SK-N-SH (cell line): Measurements from ENCODE around the gene MAP3K5. TPM values are rescaled to one million over a fixed set of nuclear protein-coding genes. Genes with fewer than 3 reads are reported as not detected.

Experiments used
- CTCF ChIA-PET: fragments of 300-600, 350-600 bp; formaldehyde crosslinking; extraction: SDS; loops from one replicate; lab custom pipeline; 2021; lab: Yijun Ruan, JAX
- POLR2A ChIA-PET: fragments of 350-600 bp; sonication (Branson Sonifier 250); formaldehyde crosslinking; extraction: SDS; loops from one replicate; lab custom pipeline; 2020; ENCODE audit warnings: antibody characterized with exemption, inconsistent platforms; lab: Yijun Ruan, JAX
- DNase-seq: peaks from one replicate; pipeline ENCODE4 v3.0.0; 2012
- H2AFZ ChIP-seq: fragments of 200-600 bp; sonication (generic); 2 replicates; pipeline ENCODE4 v1.8.1; 2016; ENCODE audit warnings: antibody characterized with exemption, mild to moderate bottlenecking, low read depth
- H3F3A ChIP-seq: fragments of 200-600 bp; sonication (generic); replicated peaks from 2 replicates; pipeline ENCODE3; 2016; ENCODE audit warnings: antibody characterized with exemption, mild to moderate bottlenecking; ENCODE audit not compliant: insufficient read depth
- H3K27ac ChIP-seq, 2 experiments: fragments of 200-500 bp in 1 of 2; fragments of 200-600 bp in 1 of 2; sonication (Bioruptor generic) in 1 of 2; sonication (generic), shearing (Covaris generic) in 1 of 2; 2 replicates each; pipeline versions ENCODE4 v1.5.1 to v1.6.1; 2014 to 2016; ENCODE audit warnings: low read depth in 2 of 2, inconsistent platforms in 1 of 2, low read length in 1 of 2, mild to moderate bottlenecking in 1 of 2, mixed read lengths in 1 of 2
- H3K27me3 ChIP-seq: fragments of 200-600 bp; sonication (generic), shearing (Covaris generic); 2 replicates; pipeline ENCODE4 v1.6.1; 2016; ENCODE audit warnings: mixed run types; ENCODE audit not compliant: insufficient read depth
- H3K36me3 ChIP-seq, 2 experiments: fragments of 200-500 bp in 1 of 2; fragments of 200-600 bp in 1 of 2; sonication (Bioruptor generic) in 1 of 2; sonication (generic) in 1 of 2; replicated peaks in 1 of 2; 2 replicates each; pipeline versions ENCODE3 to v1.5.1; 2014 to 2016; ENCODE audit warnings: low read length in 1 of 2, mild to moderate bottlenecking in 1 of 2; ENCODE audit not compliant: insufficient read depth in 2 of 2, control insufficient read depth in 1 of 2
- H3K4me1 ChIP-seq, 2 experiments: fragments of 200-500 bp in 1 of 2; fragments of 200-600 bp in 1 of 2; sonication (Bioruptor generic) in 1 of 2; sonication (generic), shearing (Covaris generic) in 1 of 2; 2 replicates each; pipeline versions ENCODE4 v1.5.1 to v1.6.1; 2014 to 2016; ENCODE audit warnings: low read depth in 1 of 2, low read length in 1 of 2, mixed run types in 1 of 2; ENCODE audit not compliant: insufficient read depth in 2 of 2, control insufficient read depth in 1 of 2
- H3K4me2 ChIP-seq: fragments of 200-600 bp; sonication (generic), shearing (Covaris generic); 2 replicates; pipeline ENCODE4 v1.6.1; 2017; ENCODE audit warnings: mixed run types
- H3K4me3 ChIP-seq, 2 experiments: fragments of 200-500 bp in 1 of 2; fragments of 200-600 bp in 1 of 2; sonication (Bioruptor generic) in 1 of 2; sonication (generic), shearing (Covaris generic) in 1 of 2; 2 replicates each; pipeline versions ENCODE4 v1.5.1 to v1.8.1; 2014 to 2016; ENCODE audit warnings: low read depth in 2 of 2, inconsistent platforms in 1 of 2, low read length in 1 of 2, mild to moderate bottlenecking in 1 of 2, mixed read lengths in 1 of 2, moderate library complexity in 1 of 2
- H3K79me2 ChIP-seq: fragments of 200-600 bp; sonication (generic); 2 replicates; pipeline ENCODE4 v1.8.1; 2017; ENCODE audit warnings: mild to moderate bottlenecking; ENCODE audit not compliant: insufficient read depth
- H3K9ac ChIP-seq: fragments of 200-600 bp; sonication (generic); 2 replicates; pipeline ENCODE4 v1.6.1; 2017; ENCODE audit warnings: mixed run types
- H3K9me2 ChIP-seq: fragments of 200-600 bp; sonication (generic); 2 replicates; pipeline ENCODE4 v1.6.1; 2017; ENCODE audit warnings: mixed run types
- H3K9me3 ChIP-seq: fragments of 200-600 bp; sonication (generic); 2 replicates; pipeline ENCODE4 v1.6.1; 2017; ENCODE audit warnings: mixed run types, mild to moderate bottlenecking, moderate library complexity
- H4K20me1 ChIP-seq: fragments of 200-600 bp; sonication (generic); 2 replicates; pipeline ENCODE4 v1.6.1; 2017; ENCODE audit warnings: mild to moderate bottlenecking, mixed run types; ENCODE audit not compliant: insufficient read depth
- EP300 ChIP-seq, 2 experiments: IDR thresholded peaks; 2 replicates each; pipeline versions ENCODE4 v1.4.0 to v1.6.1; 2012; ENCODE audit warnings: borderline replicate concordance in 1 of 2, low read depth in 1 of 2, low read length in 1 of 2
- EZH2phosphoT487 ChIP-seq: fragments of 200-600 bp; sonication (generic); IDR thresholded peaks from 2 replicates; pipeline ENCODE4 v1.6.1; 2017; ENCODE audit warnings: low read depth, mixed run types, mild to moderate bottlenecking, antibody characterized with exemption, moderate library complexity, borderline replicate concordance
- FOSL2 ChIP-seq: IDR thresholded peaks from 2 replicates; pipeline ENCODE4 v1.4.0; 2012; ENCODE audit warnings: low read depth, mild to moderate bottlenecking, moderate library complexity, borderline replicate concordance
- FOXM1 ChIP-seq: IDR thresholded peaks from 2 replicates; pipeline ENCODE4 v1.4.0; 2012; ENCODE audit warnings: low read depth, mild to moderate bottlenecking
- MEF2A ChIP-seq: IDR thresholded peaks from 2 replicates; pipeline ENCODE4 v1.4.0; 2012; ENCODE audit warnings: low read depth, borderline replicate concordance
- NRF1 ChIP-seq: IDR thresholded peaks from 2 replicates; pipeline ENCODE4 v1.6.1; 2012; ENCODE audit warnings: low read depth, mild to moderate bottlenecking, low read length
- PBX3 ChIP-seq: IDR thresholded peaks from 2 replicates; pipeline ENCODE4; 2012
- POLR2AphosphoS5 ChIP-seq: IDR thresholded peaks from 2 replicates; pipeline ENCODE4 v1.6.1; 2012; ENCODE audit warnings: low read depth, low read length
- RAD21 ChIP-seq: IDR thresholded peaks from 2 replicates; pipeline ENCODE4 v1.6.1; 2012; ENCODE audit warnings: mild to moderate bottlenecking, low read length
- REST ChIP-seq: IDR thresholded peaks from 2 replicates; pipeline ENCODE4 v1.6.1; 2012; ENCODE audit warnings: mild to moderate bottlenecking, low read depth, low read length, moderate library complexity
- RFX5 ChIP-seq: IDR thresholded peaks from 2 replicates; pipeline ENCODE4 v1.6.1; 2012; ENCODE audit warnings: mild to moderate bottlenecking, improper control_type of control experiment, low read length
- RXRA ChIP-seq: IDR thresholded peaks from 2 replicates; pipeline ENCODE4 v1.4.0; 2012; ENCODE audit warnings: low read depth, mild to moderate bottlenecking, borderline replicate concordance
- SMC3 ChIP-seq: IDR thresholded peaks from 2 replicates; pipeline ENCODE4 v1.6.1; 2012; ENCODE audit warnings: low read depth, low read length, improper control_type of control experiment
- WGBS: methylation state at CpG from one replicate; pipeline ENCODE4 v1.1.6; 2017; ENCODE audit warnings: low lambda C conversion rate; 5-methylcytosine and 5-hydroxymethylcytosine counted together
- polyA plus RNA-seq, 3 experiments: library from polyadenylated mRNA; depleted of rRNA; stranded (reverse); fragments of >200 nt; gene quantifications; 2 replicates each; pipeline ENCODE4 v1.2.3, GENCODE V29; 2012

MAP3K5 gene
- polyA plus RNA-seq, 1 of the 3 experiments (the other 2 are of a cell fraction) = 1.4 TPM

GRCh38 chr6:136701045-136701444, 91.2 kb downstream of the MAP3K5 start:
- no peak for DNase-seq
- Histone ChIP-seq H2AFZ (no peak overlapping the region), H3K36me3 (peaks cover 0 to 6% of the 10 kb centered on the region in 2 experiments), H3K4me1 (peaks cover 0 to 5% of the 10 kb centered on the region in 2 experiments; a peak in 1 of 4 replicates), H4K20me1 (no peaks in the 10 kb centered on the region), H3F3A (no peaks in the 10 kb centered on the region), H3K4me2 (no peak overlapping the region), H3K27ac (no peak overlapping the region), H3K9me2 (no peaks in the 10 kb centered on the region), H3K79me2 (no peaks in the 10 kb centered on the region), H3K27me3 (no peaks in the 10 kb centered on the region), H3K9me3 (no peaks in the 10 kb centered on the region), H3K9ac (no peak overlapping the region), H3K4me3 (no peak overlapping the region)
- WGBS = 95% methylated on average over 3 of the region's 3 CpGs
- POLR2A ChIA-PET = no interaction called here
- CTCF ChIA-PET = interaction anchor here (0.9 kb wide), 1 partner anchor 91 kb away, joined by 3 read pairs; the partner anchor contains the start of gene MAP3K5
- no peak for TF ChIP-seq EZH2phosphoT487

GRCh38 chr6:136699358-136699757, 92.9 kb downstream of the MAP3K5 start:
- DNase-seq = no peak
- Histone ChIP-seq H3F3A (no peaks in the 10 kb centered on the region), H4K20me1 (no peaks in the 10 kb centered on the region), H3K79me2 (no peaks in the 10 kb centered on the region), H3K9ac (no peak overlapping the region), H3K27ac (no peak overlapping the region), H3K4me1 (peaks cover 0 to 5% of the 10 kb centered on the region in 2 experiments; a peak in 1 of 4 replicates), H3K4me3 (no peak overlapping the region), H2AFZ (no peak overlapping the region), H3K9me3 (no peaks in the 10 kb centered on the region), H3K9me2 (no peaks in the 10 kb centered on the region), H3K36me3 (peaks cover 0 to 6% of the 10 kb centered on the region in 2 experiments), H3K27me3 (no peaks in the 10 kb centered on the region), H3K4me2 (no peak overlapping the region)
- POLR2A ChIA-PET = no interaction called here
- CTCF ChIA-PET = interaction anchor here (2.4 kb wide), 1 partner anchor 55 kb away, joined by 6 read pairs; no protein-coding TSS in a partner anchor
- WGBS = 78% methylated on average over 5 of the region's 5 CpGs
- TF ChIP-seq SMC3 (no peak), MEF2A (no peak), REST (no peak), RFX5 (no peak), RAD21 (no peak), EP300 (IDR thresholded peaks at IDR 0.05; ENCODE audit: borderline replicate concordance in 1 of 2, low read depth in 1 of 2, low read length in 1 of 2) (no peak), NRF1 (no peak), FOXM1 (no peak), FOSL2 (no peak), POLR2AphosphoS5 (no peak), RXRA (no peak), PBX3 (no peak)
